Natural killer cell (primary cell): ENCODE results near the gene TBCD. TPM values are rescaled to one million over a fixed set of nuclear protein-coding genes. Genes with fewer than 3 reads are reported as not detected.

ENCODE experiments used
- ATAC-seq, 3 donors: fragments of 150-1000 bp in 2 of 3; fragments of 200-7000 bp in 1 of 3; cut with Tn5 transposase; 1 replicate in 1 of 3; 2 replicates in 2 of 3; pipeline ENCODE4 v1.10.0; 2021; ENCODE audit warnings: mild to moderate bottlenecking in 2 of 3, moderate library complexity in 2 of 3
- DNase-seq, 2 donors: peaks; one replicate each; pipeline versions ENCODE4 v3.0.0 to v3.0.0-alpha.2; 2013 to 2021; ENCODE audit warnings: mixed read lengths in 1 of 2
- H3K27ac ChIP-seq: one replicate; pipeline ENCODE4 v1.5.1; 2013; ENCODE audit warnings: mild to moderate bottlenecking, low read length
- H3K27me3 ChIP-seq: one replicate; pipeline ENCODE4 v1.6.1; 2013; ENCODE audit warnings: low read length; ENCODE audit not compliant: control insufficient read depth, insufficient read depth
- H3K36me3 ChIP-seq: one replicate; pipeline ENCODE4 v1.6.1; 2013; ENCODE audit warnings: low read length; ENCODE audit not compliant: control insufficient read depth, insufficient read depth
- H3K4me1 ChIP-seq: one replicate; pipeline ENCODE4 v1.6.1; 2013; ENCODE audit warnings: low read length; ENCODE audit not compliant: control insufficient read depth, insufficient read depth
- H3K4me3 ChIP-seq: one replicate; pipeline ENCODE4 v1.5.1; 2013; ENCODE audit warnings: low read length
- H3K9me3 ChIP-seq: one replicate; pipeline ENCODE4 v1.6.1; 2013; ENCODE audit warnings: low read length; ENCODE audit not compliant: control insufficient read depth, insufficient read depth
- H3K27ac Mint-ChIP-seq, 2 donors: one replicate each; pipeline ENCODE4 v1.8.0; 2022; ENCODE audit warnings: mild to moderate bottlenecking in 2 of 2, mixed read lengths in 2 of 2, moderate library complexity in 1 of 2
- H3K27me3 Mint-ChIP-seq, 2 donors: one replicate each; pipeline ENCODE4 v1.8.0; 2022; ENCODE audit warnings: low read depth in 2 of 2, mixed read lengths in 2 of 2
- H3K36me3 Mint-ChIP-seq: one replicate; pipeline ENCODE4 v1.8.0; 2022; ENCODE audit warnings: mixed read lengths
- H3K4me1 Mint-ChIP-seq, 2 donors: one replicate each; pipeline ENCODE4 v1.8.0; 2022; ENCODE audit warnings: mixed read lengths in 2 of 2
- H3K4me3 Mint-ChIP-seq: one replicate; pipeline ENCODE4 v1.8.0; 2022; ENCODE audit warnings: mild to moderate bottlenecking, moderate library complexity, mixed read lengths
- H3K9me3 Mint-ChIP-seq, 2 donors: one replicate each; pipeline ENCODE4 v1.8.0; 2022; ENCODE audit warnings: mixed read lengths in 2 of 2
- WGBS: methylation state at CpG from one replicate; pipeline ENCODE4 v1.1.7; 2013; ENCODE audit warnings: missing lambda C conversion rate; ENCODE audit not compliant: insufficient coverage; 5-methylcytosine and 5-hydroxymethylcytosine counted together
- intact Hi-C: fragments of 100-400 bp; cut with micrococcal nuclease; formaldehyde crosslinking; loops from one replicate; pipeline ENCODE4 v1.14.2; 2022
- total RNA-seq, 4 donors: library from RNA; stranded (reverse); fragments of 120-200 nt in 1 of 4; gene quantifications; one replicate each; pipeline versions ENCODE4 v1.2.3 to v1.2.4, GENCODE V29; 2013 to 2022
- TF ChIP-seq, protein P1 (sequence below): fragments of 200-600 bp; IDR thresholded peaks from one replicate; pipeline ENCODE4 v1.8.0; 2022; ENCODE audit warnings: antibody characterized with exemption

TBCD gene
- total RNA-seq, 3 donors from 2014 or later (not counting 1 experiment from before 2014, with no cell fraction given): 92.0 to 149 (median 132) TPM

GRCh38 chr17:82941021-82942001 is 189.4 kb downstream of the TBCD start:
- peaks cover 25% of the 10 kb centered on the region for H3K36me3 Mint-ChIP-seq
- DNase-seq (no peak), ATAC-seq (no peak)
- H3K27ac Mint-ChIP-seq: no peak overlapping the region
- H3K27ac ChIP-seq: no peak overlapping the region
- H3K27me3 Mint-ChIP-seq: no peaks in the 10 kb centered on the region
- no peaks in the 10 kb centered on the region for H3K4me1 ChIP-seq
- 96% methylated on average over 36 of the region's 36 CpGs for WGBS
- no peak overlapping the region for H3K4me3 ChIP-seq
- peaks cover 7 to 14% of the 10 kb centered on the region in 2 donors for H3K9me3 Mint-ChIP-seq
- H3K9me3 ChIP-seq: peaks cover 15% of the 10 kb centered on the region
- H3K4me3 Mint-ChIP-seq: no peak overlapping the region
- intact Hi-C loops: no loop called here
- no peaks in the 10 kb centered on the region for H3K27me3 ChIP-seq
- TF ChIP-seq, protein P1, sequence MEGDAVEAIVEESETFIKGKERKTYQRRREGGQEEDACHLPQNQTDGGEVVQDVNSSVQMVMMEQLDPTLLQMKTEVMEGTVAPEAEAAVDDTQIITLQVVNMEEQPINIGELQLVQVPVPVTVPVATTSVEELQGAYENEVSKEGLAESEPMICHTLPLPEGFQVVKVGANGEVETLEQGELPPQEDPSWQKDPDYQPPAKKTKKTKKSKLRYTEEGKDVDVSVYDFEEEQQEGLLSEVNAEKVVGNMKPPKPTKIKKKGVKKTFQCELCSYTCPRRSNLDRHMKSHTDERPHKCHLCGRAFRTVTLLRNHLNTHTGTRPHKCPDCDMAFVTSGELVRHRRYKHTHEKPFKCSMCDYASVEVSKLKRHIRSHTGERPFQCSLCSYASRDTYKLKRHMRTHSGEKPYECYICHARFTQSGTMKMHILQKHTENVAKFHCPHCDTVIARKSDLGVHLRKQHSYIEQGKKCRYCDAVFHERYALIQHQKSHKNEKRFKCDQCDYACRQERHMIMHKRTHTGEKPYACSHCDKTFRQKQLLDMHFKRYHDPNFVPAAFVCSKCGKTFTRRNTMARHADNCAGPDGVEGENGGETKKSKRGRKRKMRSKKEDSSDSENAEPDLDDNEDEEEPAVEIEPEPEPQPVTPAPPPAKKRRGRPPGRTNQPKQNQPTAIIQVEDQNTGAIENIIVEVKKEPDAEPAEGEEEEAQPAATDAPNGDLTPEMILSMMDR: no peak
- H3K36me3 ChIP-seq: peaks cover 46% of the 10 kb centered on the region
- peaks cover 6 to 9% of the 10 kb centered on the region in 2 donors for H3K4me1 Mint-ChIP-seq

DNA sequence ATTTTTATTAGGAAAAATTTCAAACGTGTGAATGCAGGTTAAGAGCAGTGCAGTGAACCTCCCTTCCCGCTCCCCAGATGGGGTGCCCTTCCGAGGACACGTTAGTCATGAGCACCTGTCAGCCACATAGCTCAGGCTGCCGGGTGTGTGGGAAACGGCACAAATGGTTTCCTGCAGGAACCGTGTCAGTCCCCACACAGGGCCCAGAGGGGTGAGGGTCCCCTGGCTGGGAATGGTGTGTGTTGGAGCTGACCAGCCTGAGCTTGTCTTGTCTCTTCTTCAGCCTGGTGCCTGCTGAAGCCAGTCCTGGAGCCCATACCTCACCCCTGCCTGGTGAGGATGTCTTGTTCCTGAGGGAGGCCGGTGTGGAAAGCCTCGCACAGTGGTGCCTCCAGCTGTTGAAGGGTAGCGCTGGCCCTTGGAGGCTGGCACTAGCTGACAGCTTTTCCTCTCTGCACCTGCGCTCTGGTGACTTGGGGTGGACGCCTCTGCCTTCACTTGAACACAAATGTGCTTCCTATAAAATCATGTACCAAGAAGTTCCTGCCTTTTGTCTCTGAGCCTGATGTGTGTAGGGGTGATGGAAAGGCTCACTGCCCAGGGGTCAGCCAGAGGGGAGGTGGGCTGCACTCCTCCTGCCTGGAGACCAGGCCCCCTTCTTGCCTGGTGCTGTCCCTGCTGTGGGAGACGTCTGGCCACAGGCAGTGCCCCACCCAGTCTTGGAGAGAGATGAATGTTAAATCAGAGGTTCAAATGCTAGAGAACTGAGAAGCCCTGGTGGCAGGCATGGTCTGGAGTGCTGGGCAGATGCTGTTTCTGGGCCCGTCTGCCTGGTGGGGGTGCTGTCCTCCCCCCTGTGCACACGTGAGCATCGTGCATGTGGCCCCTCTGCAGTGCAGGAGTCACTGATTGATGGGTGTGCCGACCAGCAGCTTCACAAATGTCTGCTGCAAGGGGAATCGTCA is 190.6 kb downstream of the TBCD start:
- H3K36me3 ChIP-seq: peaks cover 40% of the 10 kb centered on the region
- Mint-ChIP-seq H3K27ac (peak overlapping the region in 1 of 2 donors; percentile 26), H3K9me3 (peaks cover 7 to 14% of the 10 kb centered on the region in 2 donors), H3K4me1 (peaks cover 6 to 9% of the 10 kb centered on the region in 2 donors), H3K27me3 (no peaks in the 10 kb centered on the region), H3K36me3 (peaks cover 29% of the 10 kb centered on the region), H3K4me3 (no peak overlapping the region)
- DNase-seq: no peak
- H3K27ac ChIP-seq: no peak overlapping the region
- TF ChIP-seq, protein P1: no peak
- intact Hi-C loops: no loop called here
- no peaks in the 10 kb centered on the region for H3K4me1 ChIP-seq
- WGBS: 96% methylated on average over 18 of the region's 18 CpGs
- H3K27me3 ChIP-seq: no peaks in the 10 kb centered on the region
- H3K9me3 ChIP-seq: peaks cover 15% of the 10 kb centered on the region
- no peak for ATAC-seq
- no peak overlapping the region for H3K4me3 ChIP-seq

GRCh38 chr17:82943339-82943738 is 191.5 kb downstream of the TBCD start:
- 97% methylated on average over 7 of the region's 7 CpGs for WGBS
- H3K27me3 Mint-ChIP-seq: no peaks in the 10 kb centered on the region
- Histone ChIP-seq H3K36me3 (peaks cover 33% of the 10 kb centered on the region), H3K9me3 (peaks cover 15% of the 10 kb centered on the region), H3K27me3 (no peaks in the 10 kb centered on the region), H3K4me3 (no peak overlapping the region), H3K27ac (no peak overlapping the region), H3K4me1 (no peaks in the 10 kb centered on the region)
- ATAC-seq (no peak), DNase-seq (no peak)
- peaks cover 29% of the 10 kb centered on the region for H3K36me3 Mint-ChIP-seq
- no peak overlapping the region for H3K4me3 Mint-ChIP-seq
- H3K27ac Mint-ChIP-seq: peak overlapping the region in 1 of 2 donors; percentile 26
- H3K9me3 Mint-ChIP-seq: peaks cover 7 to 14% of the 10 kb centered on the region in 2 donors
- TF ChIP-seq, protein P1: no peak
- intact Hi-C loops: no loop called here
- peaks cover 9 to 11% of the 10 kb centered on the region in 2 donors for H3K4me1 Mint-ChIP-seq
